Stimulated activated CD8-positive, alpha-beta memory T cell treated with anti-CD3 and anti-CD28 coated beads, Interleukin-15, amount 100 ng/mL, for 24 hours (primary cell): Measurements from ENCODE around the gene SIK3.
"Not testable (repeated sequence)": the region's sequence is repeated elsewhere in the genome, so short reads cannot be mapped to it uniquely, and the experiment has no call there.

Source experiments
- DNase-seq: peaks from one replicate; pipeline ENCODE4 v3.0.0-alpha.2; 2020; ENCODE audit warnings: low read depth

SIK3 gene

DNA sequence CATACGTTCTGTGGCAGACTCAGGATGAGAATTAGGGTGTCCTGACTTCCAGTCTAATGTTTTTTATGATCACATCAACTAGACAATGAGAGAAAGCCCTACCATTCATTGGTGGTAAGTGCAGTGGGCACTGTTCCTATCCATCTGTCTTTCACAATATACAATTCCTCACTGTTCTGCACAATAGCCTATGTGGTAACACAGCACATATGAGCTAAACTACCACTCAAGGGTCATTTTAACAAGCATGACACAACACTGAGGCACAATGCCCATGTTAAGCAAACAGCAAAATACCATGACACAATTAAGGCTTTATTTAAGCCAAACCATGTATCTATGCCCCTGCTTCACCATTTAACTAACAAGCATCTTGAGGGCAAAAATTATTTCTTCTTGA lies 52.3 kb downstream of the SIK3 start:
- DNase-seq, result no peak

- DNase-seq, result no peak
Measured at GRCh38 chr11:117045196-117045595, 53.0 kb downstream of the SIK3 start.

DNA sequence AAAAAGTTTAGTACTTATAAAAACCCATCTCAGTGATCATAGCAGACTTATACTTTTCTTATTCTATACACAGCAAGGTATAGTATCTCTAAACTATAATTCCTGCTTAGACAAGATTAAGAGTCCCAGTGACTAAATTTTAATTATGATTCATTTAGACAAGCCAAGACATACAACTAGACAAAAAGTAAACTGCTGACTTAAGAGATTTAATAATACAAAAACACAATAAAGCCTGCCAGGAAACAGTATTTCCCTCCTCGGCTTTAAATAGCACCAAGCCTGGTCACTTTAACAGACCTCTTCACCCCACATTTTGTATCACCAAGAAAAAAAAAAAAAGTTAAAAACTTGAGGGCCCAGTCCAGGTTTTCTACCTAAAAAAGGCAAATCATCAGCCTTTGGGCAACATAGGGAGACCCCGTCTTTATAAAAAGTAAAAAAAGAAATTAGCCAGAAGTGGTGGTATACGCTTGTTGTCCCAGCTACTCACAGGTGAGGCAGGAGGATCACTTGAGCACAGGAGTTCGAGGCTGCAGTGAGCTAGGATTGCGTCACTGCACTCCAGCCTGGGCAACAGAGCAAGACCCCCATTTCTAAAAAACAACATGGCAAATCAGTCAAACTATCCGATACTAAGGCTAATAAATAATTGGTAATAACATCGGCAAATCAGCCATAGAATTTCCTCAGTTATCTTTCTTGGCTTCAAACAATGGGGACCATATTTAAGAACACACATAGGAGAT lies 53.8 kb downstream of the SIK3 start:
- DNase-seq, result no peak

DNA sequence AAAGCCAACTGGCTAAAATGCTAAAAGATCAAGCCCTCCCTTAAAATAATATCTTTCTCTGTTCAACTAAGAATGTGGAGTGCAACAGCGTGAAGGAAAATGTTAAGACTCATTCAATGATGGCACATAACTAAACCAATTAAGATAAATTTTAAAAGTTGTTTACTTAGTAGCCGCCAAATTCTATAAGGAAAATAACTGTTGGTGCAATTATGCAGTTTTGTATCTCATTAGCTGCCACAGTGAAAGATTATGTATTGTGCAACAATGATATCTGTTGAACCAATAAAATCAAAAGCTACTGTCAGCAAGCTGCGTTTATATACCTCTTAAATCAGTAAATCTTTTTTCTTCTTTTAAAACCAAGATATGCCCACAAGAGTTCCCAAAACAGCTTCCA lies 55.5 kb downstream of the SIK3 start:
- no peak for DNase-seq

GRCh38 chr11:117039900-117040299 lies 58.3 kb downstream of the SIK3 start:
- no peak for DNase-seq

GRCh38 chr11:117039270-117039669 lies 59.0 kb downstream of the SIK3 start:
- no peak for DNase-seq

GRCh38 chr11:117037975-117038350 lies 60.3 kb downstream of the SIK3 start:
- DNase-seq, result no peak

DNA sequence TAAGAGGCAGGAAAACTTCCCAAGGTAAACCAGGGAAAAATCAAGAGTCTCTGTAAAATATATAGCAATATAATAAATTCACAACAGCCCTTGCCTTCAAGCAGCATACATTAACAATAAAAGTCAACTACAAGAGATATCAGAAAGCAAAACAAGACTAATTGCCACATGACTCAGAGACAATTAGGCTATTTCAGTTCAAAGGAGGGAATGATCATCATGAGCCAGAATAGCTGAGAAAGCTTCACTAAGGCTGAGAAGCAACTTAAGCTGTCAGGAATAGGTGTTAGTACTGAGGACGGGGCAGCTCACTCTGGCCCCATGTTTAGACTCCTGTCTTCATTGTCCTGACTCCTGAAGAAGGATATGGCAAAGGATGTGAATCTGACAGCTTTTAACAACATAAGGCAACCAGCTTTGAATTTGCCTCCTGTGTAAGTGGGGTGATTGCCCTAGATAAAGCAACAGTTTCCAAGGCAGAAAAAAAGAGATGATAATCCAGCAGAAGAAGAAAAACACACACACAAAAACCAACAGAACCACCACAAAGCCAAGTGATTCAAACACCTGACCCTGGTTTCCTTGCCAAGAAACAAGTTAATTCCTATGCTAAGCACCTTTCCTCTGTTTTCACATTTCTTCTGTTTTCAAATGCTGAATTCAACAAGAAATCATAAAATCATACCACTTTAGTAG lies 60.8 kb downstream of the SIK3 start:
- DNase-seq, result no peak

GRCh38 chr11:117034901-117035300 lies 63.3 kb downstream of the SIK3 start:
- no peak for DNase-seq

- DNase-seq, result no peak
Measured at GRCh38 chr11:117026593-117027330, 71.5 kb downstream of the SIK3 start.

- not testable (repeated sequence) for DNase-seq
Measured at GRCh38 chr11:117023707-117024106, 74.5 kb downstream of the SIK3 start.

DNA sequence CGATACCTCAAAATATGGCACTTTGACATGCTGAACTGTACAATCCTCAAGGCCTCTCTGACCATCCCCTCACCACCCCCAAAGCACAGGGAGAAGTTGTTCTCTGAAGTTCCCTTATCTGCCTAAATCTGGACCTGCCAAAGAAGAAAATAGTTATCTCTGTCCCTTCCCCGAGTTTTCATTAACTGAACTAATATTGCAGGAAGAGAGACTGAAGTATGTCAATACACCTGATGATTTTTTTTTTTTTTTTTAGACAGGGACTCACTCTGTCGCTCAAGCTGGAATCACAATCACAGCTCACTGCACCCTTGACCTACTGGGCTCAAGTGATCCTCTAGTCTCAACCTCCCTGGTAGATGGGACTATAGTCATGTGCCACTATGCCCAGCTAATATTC lies 75.0 kb downstream of the SIK3 start:
- DNase-seq, result no peak

GRCh38 chr11:117022526-117022925 lies 75.7 kb downstream of the SIK3 start:
- DNase-seq, result no peak

- no peak for DNase-seq
Measured at GRCh38 chr11:117020869-117021564, 77.2 kb downstream of the SIK3 start.

DNA sequence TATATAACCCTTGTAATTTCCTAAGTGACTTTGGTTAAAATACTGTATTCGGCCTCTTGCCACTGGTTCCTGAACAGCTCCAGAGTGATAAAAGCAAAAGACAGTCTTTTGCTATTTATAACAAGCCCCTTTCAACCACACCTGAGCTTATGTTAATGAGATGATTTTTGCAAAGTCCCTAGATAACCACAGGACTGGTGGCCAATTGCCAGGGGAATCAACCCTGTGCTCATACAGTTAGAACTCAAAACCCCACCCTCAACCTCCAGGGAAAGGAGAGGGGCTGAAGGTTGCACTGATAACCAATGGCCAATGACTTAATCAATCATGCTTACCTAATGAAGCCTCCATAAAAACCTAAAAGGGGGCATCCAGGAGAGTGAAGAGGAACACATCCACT lies 77.9 kb downstream of the SIK3 start:
- DNase-seq, result no peak

- DNase-seq, result no peak
Measured at GRCh38 chr11:117019871-117020270, 78.4 kb downstream of the SIK3 start.

- no peak for DNase-seq
Measured at GRCh38 chr11:117017456-117017855, 80.8 kb downstream of the SIK3 start.

GRCh38 chr11:117016747-117017146 lies 81.5 kb downstream of the SIK3 start:
- DNase-seq, result no peak

GRCh38 chr11:117016246-117016645 lies 82.0 kb downstream of the SIK3 start:
- no peak for DNase-seq

DNA sequence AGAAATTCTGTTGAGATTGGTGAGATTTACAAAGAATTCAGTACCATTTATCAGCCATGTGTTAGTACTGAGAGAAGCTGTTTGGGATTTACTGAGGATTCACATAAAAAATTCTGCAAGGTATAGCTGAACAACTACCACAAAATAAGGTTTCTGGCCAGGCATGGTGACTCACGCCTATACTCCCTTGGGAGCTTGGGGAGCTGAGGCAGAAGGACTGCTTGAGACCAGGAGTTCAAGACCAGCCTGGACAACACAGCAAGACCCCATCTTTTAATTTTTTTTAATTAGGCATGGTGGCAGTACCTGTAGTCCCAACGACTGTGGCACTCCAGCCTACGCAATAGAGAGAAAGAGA lies 86.7 kb downstream of the SIK3 start:
- DNase-seq, result no peak

DNA sequence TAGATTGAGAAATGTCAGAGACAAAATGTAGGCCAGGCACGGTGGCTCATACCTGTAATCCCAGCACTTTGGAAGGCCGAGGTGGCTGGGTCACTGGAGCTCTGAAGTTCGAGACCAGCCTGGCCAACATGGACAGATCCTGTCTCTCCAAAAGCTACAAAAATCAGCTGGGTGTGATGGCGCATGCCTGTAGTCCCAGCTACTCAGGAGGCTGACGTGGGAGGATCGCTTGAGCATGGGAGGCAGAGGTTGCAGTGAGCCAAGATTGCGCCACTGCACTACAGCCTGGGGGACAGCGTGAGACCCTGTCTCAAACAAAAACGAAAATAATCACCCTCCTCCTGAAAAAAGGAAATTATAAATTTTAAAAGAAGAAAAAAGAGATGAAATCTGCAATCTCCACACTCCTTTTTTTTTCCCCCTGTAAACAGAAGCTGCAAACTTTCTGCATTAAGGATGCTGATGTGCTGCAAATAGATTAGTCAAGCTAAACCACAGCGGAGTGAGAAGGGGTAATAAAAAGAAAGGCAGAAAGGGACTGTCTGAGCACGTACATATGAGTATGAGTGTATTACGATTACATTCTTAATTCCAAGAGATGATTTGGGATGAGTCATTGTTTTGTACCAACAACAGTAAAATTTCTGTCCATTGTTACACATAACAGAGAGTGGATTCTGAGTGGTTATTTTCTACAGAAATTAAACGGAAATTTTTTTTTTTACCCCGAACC lies 87.3 kb downstream of the SIK3 start:
- no peak for DNase-seq
